H1 (cell line): ENCODE results near the gene SOCS3. TPM values are rescaled to one million over a fixed set of nuclear protein-coding genes. Genes with fewer than 3 reads are reported as not detected.
A peak's percentile ranks its signal among the peaks of the same experiment; 100 is the strongest.

Source experiments
- CTCF ChIA-PET: fragments of 300-600 bp; sonication (Branson Sonifier 250); formaldehyde crosslinking; loops from one replicate; lab custom pipeline; 2021; ENCODE audit not compliant: partially characterized antibody; lab: Charles Lee
- POLR2A ChIA-PET: fragments of 300-600 bp; sonication (Branson Sonifier 250); formaldehyde crosslinking; loops from one replicate; lab custom pipeline; 2021; ENCODE audit warnings: inconsistent platforms; ENCODE audit not compliant: partially characterized antibody; lab: Charles Lee
- DNase-seq, 2 experiments: peaks; one replicate each; pipeline versions ENCODE4 v3.0.0 to v3.0.0-alpha.2; 2010 to 2022; ENCODE audit warnings: low spot score in 2 of 2, low read depth in 1 of 2, mixed read lengths in 1 of 2
- FAIRE-seq: peaks from 2 replicates; lab custom pipeline; 2011; peaks lifted over from hg19 to GRCh38; lab: Jason Lieb, UNC
- H2AFZ ChIP-seq: 2 replicates; pipeline ENCODE4 v1.8.1; 2012; ENCODE audit warnings: low read length, inconsistent platforms
- H2AK5ac ChIP-seq: 2 replicates; pipeline ENCODE4 v1.6.1; 2013; ENCODE audit warnings: low read depth, low read length
- H2BK120ac ChIP-seq: replicated peaks from 2 replicates; pipeline ENCODE3; 2013; ENCODE audit warnings: low read depth, low read length, inconsistent platforms
- H2BK12ac ChIP-seq: 2 replicates; pipeline ENCODE4 v1.6.1; 2013; ENCODE audit warnings: low read depth, low read length
- H2BK15ac ChIP-seq: 2 replicates; pipeline ENCODE4 v1.6.1; 2013; ENCODE audit warnings: low read length
- H2BK20ac ChIP-seq: 2 replicates; pipeline ENCODE4 v1.6.1; 2013; ENCODE audit warnings: low read length
- H2BK5ac ChIP-seq: 2 replicates; pipeline ENCODE4 v1.6.1; 2013; ENCODE audit warnings: low read depth, low read length
- H3K14ac ChIP-seq: 2 replicates; pipeline ENCODE4 v1.6.1; 2013; ENCODE audit warnings: inconsistent platforms; ENCODE audit not compliant: insufficient read length
- H3K18ac ChIP-seq: 2 replicates; pipeline ENCODE4 v1.6.1; 2013; ENCODE audit warnings: low read length; ENCODE audit errors: extremely low read depth
- H3K23ac ChIP-seq: 2 replicates; pipeline ENCODE4 v1.6.1; 2013; ENCODE audit warnings: inconsistent platforms; ENCODE audit not compliant: insufficient read length
- H3K23me2 ChIP-seq: 2 replicates; pipeline ENCODE4 v1.6.1; 2013; ENCODE audit warnings: low read depth, low read length
- H3K27ac ChIP-seq: 2 replicates; pipeline ENCODE4 v1.6.1; 2011; ENCODE audit warnings: low read depth, low read length, inconsistent platforms
- H3K27me3 ChIP-seq, 4 experiments: replicated peaks in 1 of 4; 1 replicate in 1 of 4; 2 replicates in 3 of 4; pipeline versions ENCODE4 v1.6.1 to v1.8.1; 2011 to 2013; ENCODE audit warnings: low read length in 3 of 4, mild to moderate bottlenecking in 3 of 4, inconsistent platforms in 2 of 4, mixed read lengths in 2 of 4, moderate library complexity in 1 of 4; ENCODE audit not compliant: control insufficient read depth in 3 of 4, insufficient read depth in 3 of 4; ENCODE audit errors: extremely low read depth in 1 of 4
- H3K36me3 ChIP-seq, 4 experiments: 2 replicates each; pipeline versions ENCODE4 v1.6.1 to v1.8.1; 2011 to 2013; ENCODE audit warnings: mild to moderate bottlenecking in 4 of 4, low read length in 3 of 4, moderate library complexity in 2 of 4, control low read depth in 1 of 4, inconsistent platforms in 1 of 4; ENCODE audit not compliant: insufficient read depth in 4 of 4, control insufficient read depth in 2 of 4
- H3K4ac ChIP-seq: replicated peaks from 2 replicates; pipeline ENCODE3; 2013; ENCODE audit warnings: low read length, low read depth, mixed read lengths, inconsistent platforms; ENCODE audit not compliant: insufficient read length
- H3K4me1 ChIP-seq, 4 experiments: replicated peaks in 1 of 4; 1 replicate in 1 of 4; 2 replicates in 3 of 4; pipeline versions ENCODE4 v1.6.1 to v1.8.1; 2011 to 2013; ENCODE audit warnings: low read length in 3 of 4, inconsistent platforms in 2 of 4, mixed read lengths in 1 of 4; ENCODE audit not compliant: insufficient read depth in 4 of 4, control insufficient read depth in 3 of 4
- H3K4me2 ChIP-seq, 2 experiments: 2 replicates each; pipeline versions ENCODE4 v1.6.1 to v1.8.1; 2011 to 2013; ENCODE audit warnings: low read depth in 2 of 2, low read length in 2 of 2, control low read depth in 1 of 2, inconsistent platforms in 1 of 2, mild to moderate bottlenecking in 1 of 2; ENCODE audit not compliant: insufficient read depth in 1 of 2
- H3K4me3 ChIP-seq, 4 experiments: fragments of 200-600, 300-600 bp in 1 of 4; sonication (generic), shearing (Covaris generic), sonication (Bioruptor Twin) in 1 of 4; 2 replicates each; pipeline versions ENCODE4 v1.5.1 to v1.8.1; 2011 to 2016; ENCODE audit warnings: low read length in 4 of 4, low read depth in 3 of 4, control low read depth in 2 of 4, inconsistent platforms in 2 of 4, mild to moderate bottlenecking in 2 of 4, mixed read lengths in 1 of 4, moderate library complexity in 1 of 4; ENCODE audit not compliant: insufficient read depth in 2 of 4; ENCODE audit errors: extremely low read depth in 1 of 4
- H3K56ac ChIP-seq: replicated peaks from 2 replicates; pipeline ENCODE3; 2013; ENCODE audit warnings: low read depth, mild to moderate bottlenecking, mixed read lengths, low read length, inconsistent platforms; ENCODE audit not compliant: insufficient read length
- H3K79me1 ChIP-seq: 2 replicates; pipeline ENCODE4 v1.6.1; 2013; ENCODE audit warnings: low read depth, low read length, control low read depth
- H3K79me2 ChIP-seq, 2 experiments: 2 replicates each; pipeline versions ENCODE4 v1.6.1 to v1.8.1; 2012 to 2013; ENCODE audit warnings: low read length in 2 of 2, mild to moderate bottlenecking in 2 of 2, inconsistent platforms in 1 of 2; ENCODE audit not compliant: insufficient read depth in 2 of 2, control insufficient read depth in 1 of 2
- H3K9ac ChIP-seq, 4 experiments: replicated peaks in 1 of 4; 1 replicate in 1 of 4; 2 replicates in 3 of 4; pipeline versions ENCODE4 v1.6.1 to v1.8.1; 2011 to 2013; ENCODE audit warnings: low read depth in 3 of 4, low read length in 3 of 4, control low read depth in 2 of 4, mild to moderate bottlenecking in 2 of 4, moderate library complexity in 2 of 4, inconsistent platforms in 1 of 4; ENCODE audit errors: extremely low read depth in 1 of 4
- H3K9me3 ChIP-seq, 2 experiments: 2 replicates each; pipeline versions ENCODE4 v1.6.1 to v1.8.1; 2012 to 2013; ENCODE audit warnings: mild to moderate bottlenecking in 2 of 2, moderate library complexity in 2 of 2, control low read depth in 1 of 2, inconsistent platforms in 1 of 2, low read depth in 1 of 2, low read length in 1 of 2, mixed read lengths in 1 of 2; ENCODE audit not compliant: insufficient read depth in 2 of 2
- H4K20me1 ChIP-seq, 2 experiments: replicated peaks in 1 of 2; 2 replicates each; pipeline versions ENCODE3 to v1.8.1; 2011 to 2013; ENCODE audit warnings: inconsistent platforms in 2 of 2, low read length in 2 of 2, mild to moderate bottlenecking in 1 of 2; ENCODE audit not compliant: insufficient read depth in 2 of 2, control insufficient read depth in 1 of 2
- H4K5ac ChIP-seq: 2 replicates; pipeline ENCODE4 v1.6.1; 2013; ENCODE audit warnings: low read length, low read depth, mixed read lengths, inconsistent platforms; ENCODE audit not compliant: insufficient read length
- H4K8ac ChIP-seq: 2 replicates; pipeline ENCODE4 v1.8.0; 2013; ENCODE audit warnings: mild to moderate bottlenecking, moderate library complexity, low read length, inconsistent platforms; ENCODE audit not compliant: insufficient read depth; ENCODE audit errors: extremely low read depth
- H4K91ac ChIP-seq: replicated peaks from 2 replicates; pipeline ENCODE3; 2013; ENCODE audit warnings: low read length, mixed read lengths, inconsistent platforms; ENCODE audit not compliant: insufficient read length
- CBX5 ChIP-seq: fragments of 300-800, 300-1000 bp; sonication (generic); IDR thresholded peaks from 2 replicates; pipeline ENCODE4 v1.7.1; 2016; ENCODE audit warnings: antibody characterized with exemption, low read length, low read depth
- GTF2F1 ChIP-seq: IDR thresholded peaks from 2 replicates; pipeline ENCODE4 v1.6.1; 2012; ENCODE audit warnings: low read depth, low read length, improper control_type of control experiment, borderline replicate concordance
- NANOG ChIP-seq: IDR thresholded peaks from 2 replicates; pipeline ENCODE4 v1.6.1; 2011; ENCODE audit warnings: low read length, low read depth, mild to moderate bottlenecking, inconsistent platforms; ENCODE audit not compliant: insufficient read depth, poor library complexity, severe bottlenecking
- RBBP5 ChIP-seq: IDR thresholded peaks from 2 replicates; pipeline ENCODE4 v1.7.1; 2012; ENCODE audit warnings: low read depth, mild to moderate bottlenecking, inconsistent platforms, low read length, moderate library complexity, borderline replicate concordance
- TBP ChIP-seq: IDR thresholded peaks from 2 replicates; pipeline ENCODE4 v1.6.1; 2011; ENCODE audit warnings: low read depth, low read length, improper control_type of control experiment
- WGBS, 2 experiments: shearing (Covaris generic) in 1 of 2; methylation state at CpG; one replicate each; pipeline versions ENCODE4 v1.1.6 to v1.1.7; 2013 to 2015; ENCODE audit warnings: low lambda C conversion rate in 2 of 2, mixed read lengths in 2 of 2, inconsistent platforms in 1 of 2, low coverage in 1 of 2, missing lambda C conversion rate in 1 of 2; ENCODE audit not compliant: insufficient replicate concordance in 2 of 2, insufficient coverage in 1 of 2, insufficient read length in 1 of 2; ENCODE audit errors: extremely low coverage in 1 of 2, missing lambda C conversion rate in 1 of 2; 5-methylcytosine and 5-hydroxymethylcytosine counted together
- polyA plus RNA-seq, 7 experiments: library from polyadenylated mRNA; depleted of rRNA in 3 of 7; stranded (reverse) in 5 of 7; unstranded in 2 of 7; fragments of >200 nt in 5 of 7; fragments of 200-250 nt in 2 of 7; gene quantifications; 1 replicate in 5 of 7; 2 replicates in 1 of 7; 4 replicates in 1 of 7; pipeline versions ENCODE4 v1.2.1 to v1.2.3, GENCODE V29; 2011 to 2013; ENCODE audit warnings: missing spikeins in 2 of 7, mixed read lengths in 2 of 7
- total RNA-seq: library from RNA; stranded (reverse); fragmentation: NEBNext Ultra II Directional; extraction: Animal tissue kit (Norgen Biotek cat#: 25700); gene quantifications from 2 replicates; pipeline ENCODE4 v1.2.1, GENCODE V29; 2021

SOCS3 gene
- total and polyA plus RNA-seq, 2 of the 8 experiments (the other 6 are each of a cell fraction or from before 2014, with no cell fraction given), result 10.1 to 47.9 TPM

- peaks cover 20 to 26% of the 10 kb centered on the region in 2 experiments for H3K79me2 ChIP-seq
- FAIRE-seq (no peak), DNase-seq (no peak)
- no peaks in the 10 kb centered on the region for H3K27me3 ChIP-seq
- H3K36me3 ChIP-seq, result peaks cover 0 to 3% (median 0%) of the 10 kb centered on the region in 4 experiments; a peak in 1 of 8 replicates
- H3K27ac ChIP-seq, result peak overlapping the region; percentile 95; the same call in 1 of the 2 replicates
- H2AFZ ChIP-seq, result no peak overlapping the region
- no peak overlapping the region for H3K4me3 ChIP-seq
- peaks cover 0 to 10% of the 10 kb centered on the region in 2 experiments for H4K20me1 ChIP-seq
- CTCF ChIA-PET, result interaction anchor here (0.8 to 20.5 kb wide), 4 partner anchors 15 to 126 kb away, joined by 3 to 257 read pairs (median 4); no protein-coding TSS in a partner anchor
- H3K9me3 ChIP-seq, result no peaks in the 10 kb centered on the region
- no peak overlapping the region for H3K9ac ChIP-seq
- no peak overlapping the region for H4K5ac ChIP-seq
- peak overlapping the region; percentile 60 for H4K91ac ChIP-seq
- H2BK15ac ChIP-seq, result no peak overlapping the region
- no peak overlapping the region for H3K56ac ChIP-seq
- H2BK12ac ChIP-seq, result no peak overlapping the region
- peak overlapping the region; percentile 94 for H2BK120ac ChIP-seq
- H3K4me2 ChIP-seq, result no peak overlapping the region
- 88% methylated on average over 5 of the region's 5 CpGs; no CpG with 5 or more reads in 1 of the 2 experiments for WGBS, 2 experiments
- POLR2A ChIA-PET, result interaction anchor here (1.4 kb wide), 1 partner anchor 8 kb away, joined by 3 read pairs; no protein-coding TSS in a partner anchor
- H4K8ac ChIP-seq, result no peak overlapping the region
- H3K4ac ChIP-seq, result no peak overlapping the region
- H2BK20ac ChIP-seq, result no peak overlapping the region
- H3K18ac ChIP-seq, result no peak overlapping the region
- H3K79me1 ChIP-seq, result peaks cover 3% of the 10 kb centered on the region; the same call in 1 of the 2 replicates
- no peak overlapping the region for H2AK5ac ChIP-seq
- no peak overlapping the region for H2BK5ac ChIP-seq
- H3K23ac ChIP-seq, result no peak overlapping the region
- peaks cover 7% of the 10 kb centered on the region; the same call in 1 of the 2 replicates for H3K23me2 ChIP-seq
- H3K14ac ChIP-seq, result no peak overlapping the region
- peaks cover 23 to 37% (median 31%) of the 10 kb centered on the region in 4 experiments for H3K4me1 ChIP-seq
- TF ChIP-seq CBX5 (no peak), TBP (no peak), NANOG (no peak), GTF2F1 (no peak), RBBP5 (no peak)
Measured at GRCh38 chr17:78376161-78376560, 16.3 kb upstream of the SOCS3 start.
